GM13977 (cell line): Measurements from ENCODE around the gene CLPTM1L.
"Not testable (repeated sequence)": the region's sequence is repeated elsewhere in the genome, so short reads cannot be mapped to it uniquely, and the experiment has no call there.

Experiments used
- DNase-seq: peaks from one replicate; pipeline ENCODE4 v3.0.0; 2012; ENCODE audit warnings: low spot score
- CTCF ChIP-seq: IDR thresholded peaks from 2 replicates; pipeline ENCODE4 v1.5.1; 2012; ENCODE audit warnings: mild to moderate bottlenecking, control low read depth; ENCODE audit not compliant: insufficient read depth; ENCODE audit errors: extremely low read depth, missing control alignments
- in situ Hi-C: fragments of 300-500 bp; cut with MboI; formaldehyde crosslinking; loops from one replicate; pipeline ENCODE4 v1.12.0; 2022; ENCODE audit warnings: low sequenced_read_pairs, low pct_unique_long_range_greater_than_20kb, mixed read lengths, inconsistent platforms; ENCODE audit not compliant: unreplicated experiment

CLPTM1L gene

DNA sequence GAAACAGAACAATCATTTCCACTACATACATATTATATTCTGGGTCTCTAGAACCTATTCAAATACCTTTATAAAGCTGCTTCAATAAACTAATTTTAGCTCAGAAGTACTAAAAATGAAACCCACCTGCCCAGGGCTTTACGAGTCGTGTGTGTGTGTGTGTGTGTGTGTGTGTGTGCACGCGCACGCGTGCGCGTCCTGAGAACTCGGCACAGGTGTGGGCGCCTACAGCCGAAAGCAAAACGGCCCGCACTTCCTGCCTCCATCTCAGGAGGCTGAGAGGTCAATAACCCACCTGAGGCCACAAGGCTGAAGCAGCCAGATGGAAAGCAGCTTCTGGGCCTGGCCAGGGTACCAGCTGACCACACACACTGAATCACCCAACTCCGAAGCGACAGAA lies 3.0 kb downstream of the CLPTM1L start:
- in situ Hi-C loops, result no loop called here
- TF ChIP-seq CTCF, result no peak
- peak; percentile 66 for DNase-seq

DNA sequence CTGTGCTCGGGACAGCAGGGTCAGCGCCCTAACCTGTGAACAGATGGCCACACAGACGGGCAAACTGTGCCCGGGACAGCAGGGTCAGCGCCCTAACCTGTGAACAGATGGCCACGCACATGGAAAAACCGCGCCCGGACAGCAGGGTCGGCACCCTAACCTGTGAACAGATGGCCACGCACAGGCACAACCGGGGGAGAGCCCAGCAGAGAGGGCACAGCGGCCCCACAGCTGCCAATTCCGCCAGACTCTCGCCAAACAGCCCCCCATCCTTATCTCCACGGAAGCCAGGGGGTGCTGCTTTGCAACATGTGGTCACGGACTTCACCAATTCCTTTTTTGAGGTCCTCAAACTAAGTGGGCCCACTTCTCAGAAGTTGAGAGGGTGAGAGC lies 5.1 kb downstream of the CLPTM1L start:
- in situ Hi-C loops, DNase-seq: not testable (repeated sequence)

DNA sequence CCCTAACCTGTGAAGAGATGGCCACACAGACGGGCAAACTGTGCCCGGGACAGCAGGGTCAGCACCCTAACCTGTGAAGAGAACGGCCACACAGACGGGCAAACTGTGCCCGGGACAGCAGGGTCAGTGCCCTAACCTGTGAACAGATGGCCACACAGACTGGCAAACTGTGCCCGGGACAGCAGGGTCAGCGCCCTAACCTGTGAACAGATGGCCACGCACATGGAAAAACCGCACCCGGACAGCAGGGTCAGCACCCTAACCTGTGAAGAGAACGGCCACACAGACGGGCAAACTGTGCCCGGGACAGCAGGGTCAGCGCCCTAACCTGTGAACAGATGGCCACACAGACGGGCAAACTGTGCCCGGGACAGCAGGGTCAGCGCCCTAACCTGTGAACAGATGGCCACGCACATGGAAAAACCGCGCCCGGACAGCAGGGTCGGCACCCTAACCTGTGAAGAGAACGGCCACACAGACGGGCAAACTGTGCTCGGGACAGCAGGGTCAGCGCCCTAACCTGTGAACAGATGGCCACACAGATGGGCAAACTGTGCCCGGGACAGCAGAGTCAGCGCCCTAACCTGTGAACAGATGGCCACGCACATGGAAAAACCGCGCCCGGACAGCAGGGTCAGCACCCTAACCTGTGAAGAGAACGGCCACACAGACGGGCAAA lies 5.6 kb downstream of the CLPTM1L start:
- DNase-seq, in situ Hi-C loops: not testable (repeated sequence)

- no peak for TF ChIP-seq CTCF
- DNase-seq, result no peak
- in situ Hi-C loops, result no loop called here
These were observed 6.3 kb downstream of the CLPTM1L start for GRCh38 chr5:1338506-1339070.

DNA sequence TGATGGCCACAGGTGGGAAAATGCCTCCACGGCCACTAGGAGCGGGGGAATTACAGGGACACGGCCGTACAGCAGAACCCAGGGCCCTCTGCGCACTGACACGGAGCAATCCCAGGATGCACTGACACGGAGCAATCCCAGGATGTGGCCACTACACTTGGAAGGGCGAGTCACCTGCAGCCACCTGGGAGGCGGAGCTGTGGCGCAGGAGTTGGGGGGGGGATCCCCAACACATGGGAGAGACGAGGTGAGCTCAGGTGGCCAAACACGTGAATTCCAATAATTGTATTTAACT lies 6.8 kb downstream of the CLPTM1L start:
- in situ Hi-C loops, result no loop called here
- no peak for TF ChIP-seq CTCF

GRCh38 chr5:1337489-1338195 lies 7.3 kb downstream of the CLPTM1L start:
- no peak for DNase-seq
- no peak for TF ChIP-seq CTCF
- in situ Hi-C loops, result no loop called here

More for the DNA sequence above, 6.8 kb downstream of the CLPTM1L start:
- no peak for DNase-seq

- no peak for TF ChIP-seq CTCF
- in situ Hi-C loops, result no loop called here
- no peak for DNase-seq
These were observed 8.0 kb downstream of the CLPTM1L start for GRCh38 chr5:1336749-1337488.
